Muscle of arm (tissue), 12 donors: ENCODE data around the gene CREB3L2. TPM values are rescaled to one million over a fixed set of nuclear protein-coding genes. Genes with fewer than 3 reads are reported as not detected.

Source experiments
- DNase-seq: peaks from one replicate; pipeline ENCODE4 v3.0.0-alpha.2; 2013
- polyA plus RNA-seq, 12 donors: library from polyadenylated mRNA; unstranded; fragments of 120-200 nt; gene quantifications; one replicate each; pipeline ENCODE4 v1.2.1, GENCODE V29; 2013; ENCODE audit not compliant: insufficient read length in 12 of 12

CREB3L2 gene
- polyA plus RNA-seq, 12 donors = 29.7 to 45.7 (median 35.6) TPM; not detected in 1

DNA sequence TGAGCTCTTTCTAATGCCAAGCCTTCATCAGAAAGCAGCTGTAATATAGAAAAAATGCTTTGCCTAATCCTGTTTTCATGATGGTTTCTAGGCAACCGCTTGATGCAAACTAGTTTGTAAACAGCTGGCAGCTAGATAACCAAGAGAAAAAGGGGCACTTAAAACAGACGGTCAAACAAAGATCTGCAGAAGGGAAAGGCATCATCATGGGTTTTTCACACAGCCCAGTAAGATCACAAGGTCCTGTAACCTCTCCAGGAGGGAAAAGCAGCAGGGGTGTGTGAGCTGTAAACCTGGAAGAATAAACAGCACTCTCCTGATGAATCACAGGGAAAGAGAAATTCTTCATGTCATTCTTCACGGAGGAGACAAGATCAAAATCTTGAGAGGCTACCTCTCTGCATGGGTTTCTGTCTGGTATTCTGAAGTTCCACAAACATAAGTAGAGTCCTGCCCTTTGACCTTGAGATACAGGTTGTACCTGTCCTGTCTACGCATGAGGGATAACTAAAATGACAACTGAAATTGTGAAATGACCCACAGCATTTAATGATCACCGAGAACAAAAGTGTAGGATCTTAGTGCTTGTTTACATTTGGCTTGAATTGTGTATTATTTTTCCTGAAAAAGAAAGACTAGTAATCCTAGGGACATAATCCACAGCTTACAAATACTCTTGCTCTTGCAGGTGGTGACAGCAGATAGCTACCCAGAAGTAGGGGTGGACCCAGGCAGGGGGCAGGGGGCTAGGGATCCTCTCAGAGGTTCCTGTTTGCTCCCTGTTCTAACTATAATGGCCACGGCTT, 48.0 kb downstream of the CREB3L2 start:
- DNase-seq = no peak

DNA sequence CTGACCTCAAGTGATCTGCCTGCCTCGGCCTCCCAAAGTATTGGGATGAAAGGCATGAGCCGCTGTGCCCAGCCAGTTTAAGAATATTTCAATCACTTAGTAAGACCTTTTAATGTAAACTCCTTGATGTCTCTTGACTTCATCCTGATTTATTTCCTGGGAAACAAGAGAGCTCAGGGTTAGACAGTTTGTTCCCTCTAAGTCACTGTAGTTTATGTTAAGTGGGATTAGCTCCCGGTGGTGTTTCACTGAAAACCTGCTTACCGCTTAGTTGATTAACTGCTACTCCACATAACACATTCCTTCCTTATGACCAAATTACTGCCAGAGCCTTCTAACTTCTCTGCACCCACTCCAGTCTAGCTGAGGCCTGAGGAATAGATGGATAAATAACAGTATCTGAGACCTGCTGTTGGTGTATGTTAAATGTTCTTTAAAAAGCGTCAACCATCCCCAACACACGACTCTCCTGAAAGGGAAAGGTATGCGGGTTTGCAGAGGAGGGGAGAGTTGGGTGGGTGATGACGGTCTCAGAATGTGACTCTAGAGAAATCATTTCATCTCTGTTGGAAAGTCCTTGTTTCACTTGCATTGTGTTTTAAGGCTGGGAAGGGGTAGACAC, 48.7 kb downstream of the CREB3L2 start:
- no peak for DNase-seq

DNA sequence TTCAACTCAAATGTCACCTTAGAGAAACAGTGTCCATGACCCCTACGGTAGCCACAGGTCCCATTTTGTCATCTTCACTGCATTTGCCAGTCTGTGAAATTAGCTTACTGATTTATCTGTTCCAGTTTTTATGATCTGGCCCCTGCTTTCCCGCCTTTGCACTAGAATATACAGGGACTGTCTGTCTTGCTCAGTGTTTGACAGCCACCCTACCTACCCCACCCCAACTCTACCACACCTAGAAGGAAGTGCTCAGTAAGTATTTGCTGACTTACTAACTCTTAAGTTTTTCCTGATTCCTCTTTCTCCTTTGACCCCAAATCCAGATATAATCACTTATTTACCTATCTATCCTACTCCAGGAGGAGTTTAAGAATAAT, 49.5 kb downstream of the CREB3L2 start:
- no peak for DNase-seq

DNA sequence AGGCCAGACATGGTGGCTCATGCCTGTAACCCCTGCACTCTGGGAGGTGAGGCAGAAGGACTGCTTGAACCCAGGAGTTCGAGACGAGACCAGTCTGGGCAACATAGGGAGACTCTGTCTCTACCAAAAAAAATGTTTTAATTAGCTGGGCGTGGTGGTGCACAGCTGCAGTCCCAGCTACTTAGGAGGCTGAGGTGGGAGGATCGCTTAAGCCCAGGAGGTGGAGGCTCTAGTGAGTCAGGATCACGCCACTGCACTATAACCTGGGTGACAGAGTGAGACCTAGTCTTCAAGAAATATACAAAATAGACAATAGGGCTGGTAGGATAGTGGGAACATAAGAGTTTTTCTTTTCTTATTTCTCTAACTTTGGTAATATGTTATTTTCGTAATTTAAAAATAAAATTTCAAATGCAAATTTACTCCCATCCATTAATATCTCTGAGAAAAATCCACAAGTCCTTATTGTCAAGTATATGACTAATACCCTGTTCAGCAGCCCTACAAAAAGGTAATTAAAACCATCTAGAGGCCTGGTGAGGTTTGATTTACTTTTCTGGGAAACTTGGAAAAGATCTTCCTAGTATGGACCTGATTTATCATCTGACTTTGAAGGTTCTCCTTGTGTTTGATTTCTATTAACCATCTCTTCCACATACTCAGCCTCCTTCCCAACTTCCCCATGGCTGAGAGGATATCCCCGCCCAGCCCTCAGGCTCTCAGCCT, 50.0 kb downstream of the CREB3L2 start:
- no peak for DNase-seq

DNA sequence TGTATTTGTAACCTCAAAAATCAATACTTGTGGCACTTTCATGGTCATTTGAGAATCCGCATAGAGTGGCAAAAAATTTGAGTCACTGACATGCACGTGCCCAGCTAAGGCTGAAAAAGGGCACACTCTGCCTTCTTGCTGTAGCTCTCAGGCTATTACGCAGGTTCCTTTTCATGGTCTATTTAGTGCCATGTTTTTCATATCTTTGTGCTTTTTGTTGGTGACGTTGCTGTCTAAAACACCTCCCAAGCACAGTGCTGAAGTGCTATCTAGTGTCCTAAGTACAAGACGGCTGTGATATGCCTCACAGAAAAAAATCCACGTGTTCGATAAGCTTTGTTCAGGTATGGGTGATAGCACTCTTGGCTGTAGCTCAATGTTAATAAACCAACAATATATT, 50.9 kb downstream of the CREB3L2 start:
- DNase-seq = no peak

DNA sequence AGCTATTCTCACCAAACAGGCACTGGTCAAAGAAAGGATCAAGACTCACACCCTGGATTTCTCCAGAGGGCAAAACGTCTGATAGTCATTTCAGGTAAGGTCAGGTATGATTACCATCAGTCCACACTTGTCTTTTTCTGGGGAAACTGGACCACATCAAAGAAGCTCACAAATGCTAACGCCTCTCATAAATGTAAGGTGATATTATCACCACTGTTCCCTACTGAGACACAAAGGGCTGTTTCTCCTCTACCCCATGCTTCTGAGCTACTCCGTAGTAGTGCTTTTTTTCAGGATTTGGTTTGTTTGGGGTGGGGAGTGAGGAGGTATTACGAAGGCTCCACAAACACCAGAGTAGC, 51.6 kb downstream of the CREB3L2 start:
- no peak for DNase-seq

DNA sequence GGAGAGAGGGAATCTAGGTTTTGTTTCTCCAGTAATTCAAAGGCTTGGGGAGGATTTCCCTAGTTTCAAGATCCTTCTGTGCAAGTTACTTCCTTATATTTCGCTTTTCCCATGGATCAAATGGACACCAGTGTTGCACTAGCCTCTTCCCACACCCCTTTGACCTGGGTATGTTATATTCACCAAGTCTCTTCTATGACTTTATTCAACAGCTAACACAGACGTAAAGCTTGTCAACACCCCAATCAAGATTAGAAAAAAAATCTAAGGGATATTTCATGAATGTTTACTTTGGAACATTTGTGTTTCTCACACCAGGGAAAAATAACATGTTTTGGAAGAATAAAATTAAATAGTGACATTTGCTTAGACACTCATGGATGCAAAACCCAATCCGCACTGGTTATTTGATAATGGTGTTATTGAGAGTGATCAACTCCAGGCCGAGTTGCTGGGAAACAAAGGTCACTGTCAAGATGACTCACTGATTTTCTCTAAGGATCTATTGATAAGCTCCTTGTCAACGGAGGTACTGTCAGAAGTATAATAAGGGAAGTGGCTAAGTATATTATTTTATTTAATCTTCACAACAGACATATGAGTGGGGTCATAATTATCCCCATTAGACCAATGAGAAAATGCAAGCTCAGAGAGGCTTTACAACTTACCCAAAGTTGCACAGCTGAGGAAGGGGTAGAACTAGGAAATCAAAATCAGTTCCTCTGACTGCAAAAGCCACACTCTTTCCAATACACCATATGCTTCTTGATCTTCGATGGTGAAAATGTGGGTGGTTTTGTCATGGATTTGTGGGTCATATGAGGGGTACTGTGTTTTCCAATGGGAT, 52.2 kb downstream of the CREB3L2 start:
- DNase-seq = no peak

DNA sequence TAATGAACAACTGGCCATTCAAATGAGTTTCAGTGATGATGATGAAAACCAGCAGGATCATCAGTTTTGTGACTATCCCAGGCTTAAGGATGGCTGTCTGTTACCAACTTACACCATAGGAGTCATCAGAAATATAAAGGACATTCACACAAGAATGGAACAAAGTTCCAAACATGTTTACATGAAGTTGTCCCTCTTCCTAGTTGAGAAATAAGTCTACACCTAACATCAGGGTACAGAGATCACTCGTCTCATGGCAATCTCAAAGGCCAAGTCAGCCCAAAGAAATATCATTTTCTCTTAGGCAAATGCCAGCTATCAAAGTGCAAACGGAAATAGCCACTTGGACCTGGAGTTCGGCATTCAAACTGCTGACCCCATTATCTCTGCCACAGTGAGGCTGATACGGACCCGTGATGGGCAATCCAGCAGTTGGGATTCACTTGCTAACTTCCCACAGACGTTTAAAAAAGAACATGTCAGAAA, 53.0 kb downstream of the CREB3L2 start:
- no peak for DNase-seq

DNA sequence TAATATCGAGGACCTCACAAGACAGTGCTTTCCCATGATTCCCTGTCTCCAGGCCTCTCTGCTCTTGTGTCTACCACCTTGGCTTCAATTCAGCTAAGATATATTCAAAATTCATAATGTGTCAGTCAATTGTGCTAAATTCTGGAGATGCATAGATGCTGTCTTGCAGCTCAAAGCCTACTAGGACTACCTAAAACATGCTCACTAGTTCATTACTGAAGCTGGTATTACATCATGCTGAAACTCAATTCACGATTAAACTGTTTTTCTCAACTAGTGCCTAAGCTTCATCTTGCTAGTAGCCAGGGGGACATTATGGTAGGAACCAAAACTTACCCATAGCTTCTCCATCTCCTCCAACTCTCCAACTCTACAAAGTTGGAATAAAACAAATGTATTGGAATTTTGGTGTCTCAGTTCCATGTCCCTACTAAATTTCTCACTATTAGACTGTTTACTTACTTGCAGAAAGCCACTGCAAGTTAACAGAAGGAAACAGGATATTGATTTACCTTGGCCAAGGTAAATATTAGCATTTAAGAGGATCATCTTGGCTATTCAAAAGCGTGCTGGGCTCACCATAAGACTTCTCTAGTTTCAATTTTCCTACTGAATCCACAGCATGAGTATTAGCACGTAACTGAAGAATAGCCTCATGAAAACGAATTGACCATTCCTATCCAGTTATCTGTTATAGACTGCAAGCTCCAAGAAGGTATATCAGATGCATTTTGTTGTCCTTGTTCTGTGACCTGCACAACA, 53.6 kb downstream of the CREB3L2 start:
- no peak for DNase-seq

DNA sequence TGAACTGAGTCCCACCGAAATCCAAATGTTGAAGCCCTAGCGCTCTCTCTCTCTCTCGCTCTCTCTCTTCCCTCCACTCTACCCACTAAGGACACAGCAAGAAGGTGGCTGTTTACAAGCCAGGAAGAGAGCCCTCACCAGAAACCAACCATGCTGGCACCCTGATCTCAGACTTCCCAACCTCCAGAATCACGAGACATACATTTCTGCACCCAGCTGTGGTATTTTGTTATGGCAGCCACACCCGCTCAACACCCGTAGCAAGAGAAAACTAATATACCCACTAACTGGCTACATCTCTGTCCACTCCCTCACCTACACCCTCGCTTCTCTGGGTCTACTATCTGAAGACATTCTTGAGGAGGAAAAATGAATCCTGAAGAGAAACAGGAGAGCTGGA, 54.8 kb downstream of the CREB3L2 start:
- DNase-seq = no peak

DNA sequence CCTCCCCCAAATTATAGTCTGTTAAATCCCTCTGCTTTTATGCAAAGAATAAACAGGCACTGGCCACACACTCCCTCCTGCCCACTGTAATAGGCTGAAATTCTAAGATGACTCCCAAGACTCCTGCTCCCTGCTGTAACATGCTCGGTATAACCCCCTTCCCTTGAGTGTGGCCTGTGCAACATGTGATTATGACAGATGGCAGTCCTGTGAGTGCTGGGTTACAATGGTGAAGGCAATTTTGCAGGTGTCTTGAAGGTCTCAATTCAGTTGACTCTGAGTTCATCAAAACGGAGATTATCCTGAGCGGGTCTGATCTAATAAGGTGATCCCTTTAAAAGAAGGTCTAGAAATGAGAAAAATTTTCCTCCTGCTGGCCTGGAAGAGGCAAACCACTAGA, 55.9 kb downstream of the CREB3L2 start:
- DNase-seq = no peak

DNA sequence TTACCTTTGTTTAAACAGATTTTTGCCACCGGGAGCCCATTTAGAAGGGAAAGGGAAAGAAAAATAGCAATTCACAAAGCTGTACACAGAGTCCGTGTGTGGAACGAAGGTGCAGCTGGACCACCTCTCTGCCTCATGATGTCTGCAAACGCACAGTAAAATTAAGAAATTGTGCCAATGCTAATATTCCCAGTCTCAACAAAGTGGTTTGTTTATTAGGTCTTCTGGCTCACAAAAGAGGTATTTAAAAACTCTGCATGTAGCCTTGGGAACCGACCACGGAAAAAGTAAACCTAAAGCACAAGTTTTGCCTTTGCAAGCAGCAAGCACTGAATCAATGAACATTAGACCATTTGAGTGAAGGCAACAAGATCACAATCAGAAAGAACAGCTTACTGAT, 57.7 kb downstream of the CREB3L2 start:
- DNase-seq = no peak

DNA sequence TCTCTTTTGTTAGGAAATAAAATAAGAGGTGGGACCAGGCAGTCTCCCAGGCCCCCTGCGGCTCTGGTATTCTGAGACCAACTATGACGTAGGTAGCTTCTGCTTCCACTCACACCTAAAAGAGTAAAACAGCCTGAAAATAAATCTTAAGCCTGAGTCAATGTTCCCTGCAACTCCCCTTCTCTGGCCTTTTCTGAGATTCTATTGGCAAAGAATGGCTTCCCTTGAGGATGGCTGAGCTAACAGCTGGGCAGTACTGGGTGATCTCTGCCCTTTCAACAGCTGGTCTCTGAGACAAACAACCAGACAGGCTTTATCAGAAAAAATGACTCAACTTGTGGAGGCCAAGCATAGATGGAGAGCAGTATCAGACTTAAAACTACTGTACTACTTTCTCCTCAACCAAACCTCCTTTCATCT, 58.7 kb downstream of the CREB3L2 start:
- peak; percentile 57 for DNase-seq

DNA sequence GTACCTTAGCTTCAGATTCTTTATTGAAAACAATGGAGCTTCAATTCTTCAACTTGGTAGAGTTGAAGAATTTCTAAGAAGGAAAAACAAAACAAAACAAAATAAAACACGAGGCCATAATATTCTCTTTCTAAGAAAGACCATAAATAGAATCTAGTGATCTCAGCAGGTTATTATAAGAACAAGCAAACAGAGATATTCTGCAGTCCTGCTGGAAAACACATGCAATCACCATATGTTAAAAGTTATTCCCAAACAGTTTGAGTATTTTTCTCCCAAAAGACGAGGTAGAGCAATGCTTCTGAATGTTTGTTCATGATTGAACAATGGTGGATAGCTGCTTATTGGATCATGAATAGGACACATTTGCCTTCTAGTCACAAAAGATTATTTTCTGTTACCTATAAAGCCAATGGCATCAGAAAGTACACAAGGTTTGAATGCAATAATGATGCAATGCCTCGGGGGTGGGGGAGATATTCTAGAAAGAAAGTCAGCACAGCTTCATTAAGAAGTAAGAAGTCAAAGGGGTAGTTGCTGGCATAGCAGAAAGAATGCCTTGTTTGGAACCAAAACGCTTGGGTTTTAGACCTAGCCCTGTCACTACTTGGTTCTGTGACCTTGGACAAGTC, 59.3 kb downstream of the CREB3L2 start:
- no peak for DNase-seq

DNA sequence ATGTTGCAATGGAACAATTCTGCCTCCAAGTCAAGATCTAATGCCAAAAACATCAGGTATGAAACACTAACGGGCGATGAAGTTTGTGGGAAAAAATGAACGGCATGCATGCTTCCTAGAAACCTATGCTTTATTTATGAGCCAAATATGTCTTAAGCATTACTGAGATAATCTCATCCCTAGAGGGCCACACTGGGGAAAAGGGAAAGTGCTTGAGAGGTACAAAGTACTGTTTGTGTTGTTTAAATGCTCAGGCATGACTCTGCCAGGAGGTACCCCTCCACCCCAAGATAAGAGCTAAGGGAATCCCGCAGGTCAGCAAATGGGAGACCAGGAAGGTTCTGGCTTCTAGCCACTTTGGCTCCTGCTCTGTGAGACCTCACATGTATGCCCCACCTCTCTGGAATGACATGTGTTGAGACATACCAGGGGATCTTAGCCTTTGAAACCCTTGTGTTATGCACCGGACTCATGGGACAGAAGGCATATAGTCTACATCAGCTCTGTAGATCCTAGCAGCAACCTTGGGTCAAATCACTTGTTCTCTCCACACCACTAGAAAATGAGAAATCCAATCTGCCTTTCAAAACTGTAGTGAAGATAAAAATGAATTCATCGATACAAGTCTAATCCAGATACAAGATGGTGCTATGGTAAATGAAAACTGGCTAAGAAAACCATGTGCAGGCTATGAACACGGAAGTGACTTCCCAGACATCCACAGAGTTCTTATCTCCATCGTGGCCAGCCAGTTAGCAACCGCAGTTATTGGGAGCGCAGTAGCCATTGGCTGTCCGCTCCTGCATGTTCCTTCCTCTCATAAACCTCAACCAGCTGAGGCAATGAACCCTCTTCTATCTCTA, 61.0 kb downstream of the CREB3L2 start:
- DNase-seq = peak; percentile 51

DNA sequence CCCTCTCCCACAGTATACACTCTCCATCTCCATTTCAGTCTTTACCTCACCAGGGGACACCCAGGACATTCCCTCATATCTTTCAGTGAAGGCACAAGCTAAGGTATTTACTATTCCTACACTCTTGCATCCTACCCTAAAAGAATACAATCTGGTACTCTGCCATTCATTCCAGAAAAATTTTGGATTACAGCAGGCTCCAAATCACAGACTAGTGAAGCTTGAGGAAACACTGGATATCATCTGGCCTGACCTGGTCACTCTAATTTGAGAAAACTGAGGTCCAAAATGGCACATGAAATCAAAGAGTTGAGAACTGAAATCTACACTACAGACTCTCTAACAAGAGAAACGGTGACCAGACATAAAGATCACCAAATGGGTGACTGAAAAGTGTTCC, 61.7 kb downstream of the CREB3L2 start:
- DNase-seq = no peak

DNA sequence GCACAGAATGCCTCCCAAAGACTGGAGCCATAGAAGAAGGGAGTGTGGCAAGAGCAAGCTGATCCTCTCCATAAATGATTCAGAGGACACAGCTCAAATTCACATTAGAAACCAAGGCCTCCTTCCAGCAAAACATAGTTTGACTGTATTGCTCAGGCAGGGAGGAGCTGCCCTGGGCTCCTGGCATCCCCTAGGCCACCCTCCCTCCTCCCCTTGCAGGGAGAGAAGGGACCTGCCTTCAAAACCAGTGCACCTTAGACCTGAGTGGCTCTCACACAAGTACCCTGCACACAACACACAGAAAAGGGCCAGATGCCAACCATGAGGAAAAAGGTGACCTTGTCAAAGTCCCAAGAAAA, 64.7 kb downstream of the CREB3L2 start:
- DNase-seq = no peak

DNA sequence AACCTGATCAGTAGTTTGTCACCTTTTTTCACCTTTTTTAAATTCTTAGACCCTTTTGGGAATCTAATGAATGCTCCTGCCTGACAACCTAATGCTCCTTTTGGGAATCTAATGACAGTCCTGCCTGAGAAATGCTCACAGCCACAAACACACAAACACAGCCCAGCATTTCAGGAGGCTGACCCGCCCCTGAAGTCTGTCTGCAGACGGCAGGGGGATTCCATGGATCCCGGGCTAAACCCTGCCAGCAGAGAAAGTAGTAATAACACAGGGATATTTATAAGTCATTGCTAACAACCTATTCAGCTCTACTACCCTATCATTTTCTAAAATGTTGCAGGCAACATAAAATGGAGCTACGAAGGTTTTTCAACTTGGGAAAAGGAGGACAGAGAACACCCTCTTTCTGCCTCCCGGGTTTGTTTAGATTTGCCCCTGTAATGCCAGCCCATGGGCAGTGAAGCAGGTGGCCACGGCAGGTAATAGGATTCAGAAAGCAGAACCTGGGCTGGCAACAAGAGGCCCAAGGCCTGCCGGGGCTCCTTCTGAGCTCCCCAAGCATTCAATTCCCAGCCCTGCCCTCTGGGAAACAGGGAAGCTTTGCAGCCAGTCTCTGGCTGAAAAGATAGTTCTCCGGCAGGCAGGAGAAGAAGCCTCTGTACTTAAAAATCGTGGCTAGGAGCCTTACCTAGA, 65.2 kb downstream of the CREB3L2 start:
- DNase-seq = no peak

DNA sequence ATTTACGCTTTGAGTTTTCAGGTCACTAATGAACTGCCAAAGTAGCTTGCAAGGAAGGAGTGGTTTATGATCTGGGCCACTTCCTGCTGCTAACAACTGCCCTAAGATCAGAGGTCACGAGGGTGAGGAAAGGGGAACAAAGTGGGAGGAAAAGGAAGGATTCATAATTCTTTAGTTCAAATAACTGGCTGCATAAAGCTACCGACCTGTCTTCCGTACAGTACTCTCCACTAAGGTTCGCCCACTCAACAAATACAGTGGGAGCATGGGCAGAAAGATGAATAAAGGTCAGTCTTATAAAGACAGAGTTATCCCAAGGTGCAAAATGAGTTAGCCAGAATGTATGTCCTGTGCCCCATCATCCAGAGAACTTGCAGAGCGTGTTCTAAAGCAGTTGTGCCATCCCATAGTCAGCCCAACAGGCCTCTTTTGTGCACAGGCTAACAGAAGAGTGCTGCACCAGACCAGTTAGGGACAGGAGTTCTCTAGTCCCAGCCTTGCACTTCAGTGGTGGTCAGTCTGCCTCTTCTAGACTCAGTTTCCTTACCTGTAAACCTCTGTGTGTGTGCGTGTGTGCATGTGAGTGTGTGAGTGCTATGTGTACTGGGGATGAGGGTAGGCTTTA, 65.9 kb downstream of the CREB3L2 start:
- no peak for DNase-seq
